Right atrium auricular region (tissue), 2 donors: Measurements from ENCODE around the gene PID1. TPM values are rescaled to one million over a fixed set of nuclear protein-coding genes. Genes with fewer than 3 reads are reported as not detected.

Experiments used
- DNase-seq: peaks from one replicate; pipeline ENCODE4 v3.0.0-alpha.2; 2019; ENCODE audit warnings: low spot score
- H3K27ac ChIP-seq, 2 donors: fragments of 200-600 bp; sonication (generic); 1 replicate in 1 of 2; 2 replicates in 1 of 2; pipeline ENCODE4 v1.5.1; 2016 to 2019
- H3K27me3 ChIP-seq, 2 donors: fragments of 200-600 bp; sonication (generic); one replicate each; pipeline versions ENCODE4 v1.5.1 to v1.6.0; 2017 to 2019
- H3K36me3 ChIP-seq: fragments of 200-600 bp; sonication (generic); one replicate; pipeline ENCODE4 v1.5.1; 2016
- H3K4me1 ChIP-seq, 2 donors: fragments of 200-600 bp; sonication (generic); one replicate each; pipeline versions ENCODE4 v1.5.1 to v1.6.0; 2017 to 2019
- H3K4me3 ChIP-seq, 2 donors: fragments of 200-600 bp; sonication (generic); 1 replicate in 1 of 2; 2 replicates in 1 of 2; pipeline ENCODE4 v1.5.1; 2017 to 2019; ENCODE audit warnings: mild to moderate bottlenecking in 1 of 2, moderate library complexity in 1 of 2
- H3K9me3 ChIP-seq, 2 donors: fragments of 200-600 bp; sonication (generic); one replicate each; pipeline ENCODE4 v1.5.1; 2019
- total RNA-seq, 2 donors: library from RNA; depleted of rRNA; stranded (reverse); fragments of >200 nt; gene quantifications; one replicate each; pipeline ENCODE4 v1.1.0, GENCODE V29; 2016
- TF ChIP-seq, protein P1 (sequence below), 2 donors: fragments of 200-600 bp; sonication (generic); IDR thresholded peaks; one replicate each; pipeline ENCODE4 v1.5.1; 2019; ENCODE audit warnings: antibody characterized with exemption in 2 of 2

PID1 gene
- total RNA-seq, 2 donors from 2014 or later, result 9.1 to 24.0 TPM

DNA sequence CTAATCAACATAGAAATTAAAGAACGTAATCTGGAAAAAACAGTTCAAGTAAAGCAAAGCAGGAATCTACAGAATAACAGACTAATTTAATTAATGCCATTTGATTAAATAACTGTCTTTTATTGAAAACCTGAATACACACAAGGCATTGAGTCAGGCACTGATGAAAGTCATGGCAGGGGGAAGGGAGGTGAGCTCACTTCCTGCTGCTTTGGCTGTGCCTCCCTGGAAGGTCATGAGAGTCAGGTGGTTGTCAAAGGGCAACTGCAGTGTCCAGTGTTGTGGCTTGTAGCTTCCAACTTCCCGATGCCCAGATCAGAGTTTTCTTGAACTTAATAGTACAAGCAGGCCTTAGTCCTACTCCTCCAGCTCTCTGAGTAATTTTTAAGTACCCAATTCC is 180.9 kb downstream of the PID1 start:
- Histone ChIP-seq H3K27ac (no peak overlapping the region), H3K4me3 (no peak overlapping the region), H3K4me1 (peaks cover 0 to 27% of the 10 kb centered on the region in 2 donors), H3K9me3 (no peaks in the 10 kb centered on the region), H3K36me3 (no peaks in the 10 kb centered on the region), H3K27me3 (no peaks in the 10 kb centered on the region)
- TF ChIP-seq, protein P1, sequence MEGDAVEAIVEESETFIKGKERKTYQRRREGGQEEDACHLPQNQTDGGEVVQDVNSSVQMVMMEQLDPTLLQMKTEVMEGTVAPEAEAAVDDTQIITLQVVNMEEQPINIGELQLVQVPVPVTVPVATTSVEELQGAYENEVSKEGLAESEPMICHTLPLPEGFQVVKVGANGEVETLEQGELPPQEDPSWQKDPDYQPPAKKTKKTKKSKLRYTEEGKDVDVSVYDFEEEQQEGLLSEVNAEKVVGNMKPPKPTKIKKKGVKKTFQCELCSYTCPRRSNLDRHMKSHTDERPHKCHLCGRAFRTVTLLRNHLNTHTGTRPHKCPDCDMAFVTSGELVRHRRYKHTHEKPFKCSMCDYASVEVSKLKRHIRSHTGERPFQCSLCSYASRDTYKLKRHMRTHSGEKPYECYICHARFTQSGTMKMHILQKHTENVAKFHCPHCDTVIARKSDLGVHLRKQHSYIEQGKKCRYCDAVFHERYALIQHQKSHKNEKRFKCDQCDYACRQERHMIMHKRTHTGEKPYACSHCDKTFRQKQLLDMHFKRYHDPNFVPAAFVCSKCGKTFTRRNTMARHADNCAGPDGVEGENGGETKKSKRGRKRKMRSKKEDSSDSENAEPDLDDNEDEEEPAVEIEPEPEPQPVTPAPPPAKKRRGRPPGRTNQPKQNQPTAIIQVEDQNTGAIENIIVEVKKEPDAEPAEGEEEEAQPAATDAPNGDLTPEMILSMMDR (IDR thresholded peaks at IDR 0.05), result no peak
- no peak for DNase-seq

DNA sequence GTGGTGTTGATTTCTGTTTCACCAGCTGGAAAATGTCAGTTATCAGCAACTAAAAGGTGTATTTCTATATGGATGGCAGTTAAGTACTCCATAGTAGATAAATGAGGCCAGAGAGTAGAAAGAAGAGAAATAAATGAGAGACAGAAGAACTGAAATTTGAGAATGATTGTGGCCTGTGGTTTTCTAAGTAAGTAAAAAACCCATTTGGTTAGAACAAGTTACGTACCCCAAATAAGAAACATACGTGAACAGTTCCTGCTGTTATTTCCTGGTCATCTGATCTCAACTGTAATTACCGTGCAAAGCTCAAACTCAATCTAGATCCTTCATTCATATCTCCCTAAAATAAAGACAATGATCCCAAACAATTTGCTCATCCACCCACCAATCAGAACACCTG is 181.3 kb downstream of the PID1 start:
- no peaks in the 10 kb centered on the region for H3K9me3 ChIP-seq
- H3K27ac ChIP-seq, result no peak overlapping the region

DNA sequence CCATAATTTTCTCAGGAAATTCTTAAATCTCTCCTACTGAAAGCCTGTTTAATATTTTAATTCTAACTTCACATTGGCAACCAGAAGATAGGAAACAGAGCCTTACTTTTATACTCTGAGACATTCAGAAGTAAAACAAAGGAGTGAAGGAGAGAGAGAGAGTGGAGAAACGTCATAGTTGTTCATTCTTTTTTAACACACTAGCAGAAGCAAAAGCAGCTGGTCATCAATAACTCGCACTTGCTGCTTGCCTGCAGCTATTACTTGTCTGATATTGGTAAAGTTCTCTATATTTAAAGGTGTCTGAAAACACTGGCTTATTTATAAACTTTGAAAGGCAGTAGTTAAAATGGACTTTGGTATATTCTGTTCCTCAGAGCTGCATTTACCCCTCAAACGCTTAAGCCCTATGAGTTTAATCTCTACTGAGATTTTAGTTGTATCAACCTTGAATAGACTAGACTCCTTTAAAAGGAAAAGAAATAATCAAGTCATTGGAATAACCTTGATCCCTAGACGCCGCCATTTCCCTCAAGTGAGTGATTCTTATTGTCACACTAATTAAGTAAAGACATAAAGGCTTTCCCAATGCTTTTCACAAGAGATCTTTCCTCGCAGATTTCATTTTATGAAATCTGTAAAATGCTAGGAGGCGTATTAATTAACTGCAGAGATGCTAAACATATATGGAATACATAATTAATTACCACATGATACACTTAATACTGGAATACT is 182.0 kb downstream of the PID1 start:
- TF ChIP-seq, protein P1 (IDR thresholded peaks at IDR 0.05), result no peak
- Histone ChIP-seq H3K27ac (no peak overlapping the region), H3K4me1 (peaks cover 0 to 27% of the 10 kb centered on the region in 2 donors), H3K9me3 (no peaks in the 10 kb centered on the region), H3K36me3 (no peaks in the 10 kb centered on the region), H3K27me3 (no peaks in the 10 kb centered on the region), H3K4me3 (no peak overlapping the region)
- no peak for DNase-seq

More for the DNA sequence above, 181.3 kb downstream of the PID1 start:
- no peak overlapping the region for H3K4me3 ChIP-seq
- TF ChIP-seq, protein P1 (IDR thresholded peaks at IDR 0.05), result no peak
- no peaks in the 10 kb centered on the region for H3K36me3 ChIP-seq
- no peaks in the 10 kb centered on the region for H3K27me3 ChIP-seq
- peaks cover 0 to 27% of the 10 kb centered on the region in 2 donors for H3K4me1 ChIP-seq
- DNase-seq, result no peak

DNA sequence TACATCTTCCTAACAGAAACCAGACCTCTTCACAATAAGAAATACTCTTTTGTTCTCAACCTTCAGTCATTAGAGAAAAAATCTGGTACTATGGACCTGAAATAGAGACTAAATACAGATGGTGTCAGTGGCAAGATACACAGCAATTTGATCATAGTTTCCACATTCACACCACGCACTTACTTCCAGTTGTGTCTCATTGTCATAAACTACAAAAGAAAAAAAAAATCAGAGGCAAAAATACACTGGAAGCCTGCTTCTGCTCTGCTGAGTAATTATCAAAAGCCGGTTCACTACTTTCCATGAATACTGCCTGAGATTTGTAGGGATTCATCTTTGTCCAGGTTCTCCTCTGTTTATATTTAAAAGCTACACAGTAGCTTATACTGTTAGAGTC is 182.6 kb downstream of the PID1 start:
- H3K4me1 ChIP-seq, result peaks cover 0 to 27% of the 10 kb centered on the region in 2 donors
- DNase-seq, result no peak
- H3K36me3 ChIP-seq, result no peaks in the 10 kb centered on the region
- no peak overlapping the region for H3K4me3 ChIP-seq
- TF ChIP-seq, protein P1 (IDR thresholded peaks at IDR 0.05), result no peak
- H3K9me3 ChIP-seq, result no peaks in the 10 kb centered on the region
- no peaks in the 10 kb centered on the region for H3K27me3 ChIP-seq
- peak overlapping the region in 1 of 2 donors; percentile 26 for H3K27ac ChIP-seq

DNA sequence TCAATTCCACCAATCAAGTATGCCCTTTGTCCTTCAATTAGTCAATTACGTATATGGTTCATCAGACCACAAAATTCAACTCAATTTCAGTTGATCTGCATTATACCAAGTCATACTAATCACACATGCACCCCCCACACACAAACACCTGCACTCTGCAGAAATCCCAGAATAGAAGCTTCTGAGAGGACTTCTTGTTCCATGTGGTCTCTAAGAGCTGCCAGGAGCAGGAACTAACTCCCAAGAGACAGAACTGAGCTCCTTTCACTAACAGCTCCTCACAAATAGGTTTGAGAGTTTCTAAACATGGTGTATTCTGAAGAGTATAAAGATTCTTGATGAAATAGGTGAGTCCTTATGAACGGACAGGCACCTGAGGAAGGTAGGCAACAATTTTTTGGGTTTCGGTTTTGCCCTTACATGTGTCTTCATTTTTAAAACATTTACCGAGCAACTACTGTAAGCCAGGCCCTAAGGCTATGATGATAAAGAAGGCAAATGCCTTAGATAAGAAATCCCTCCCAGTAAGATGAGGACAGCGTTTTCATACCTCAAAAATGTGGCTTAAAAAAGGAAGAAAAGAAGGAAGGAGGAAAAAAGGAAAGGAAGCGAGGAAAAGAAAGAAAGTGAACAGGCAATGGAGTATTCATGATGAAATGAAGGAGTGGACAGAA is 183.1 kb downstream of the PID1 start:
- Histone ChIP-seq H3K27ac (peak overlapping the region in 1 of 2 donors; percentile 26), H3K9me3 (no peaks in the 10 kb centered on the region), H3K27me3 (no peaks in the 10 kb centered on the region), H3K4me1 (peaks cover 0 to 27% of the 10 kb centered on the region in 2 donors), H3K36me3 (no peaks in the 10 kb centered on the region), H3K4me3 (no peak overlapping the region)
- TF ChIP-seq, protein P1 (IDR thresholded peaks at IDR 0.05), result no peak
- DNase-seq, result no peak
